BJ (cell line): Measurements from ENCODE around the gene LRP1-AS. TPM values are rescaled to one million over a fixed set of nuclear protein-coding genes. Genes with fewer than 3 reads are reported as not detected.

ENCODE experiments used
- CTCF ChIA-PET: fragments of 350-600 bp; formaldehyde crosslinking; extraction: SDS; loops from one replicate; lab custom pipeline; 2021; ENCODE audit warnings: antibody characterized with exemption, inconsistent platforms; lab: Yijun Ruan, JAX
- POLR2A ChIA-PET: fragments of 300-600 bp; sonication (Branson Sonifier 250); formaldehyde crosslinking; extraction: SDS; loops from one replicate; lab custom pipeline; 2021; ENCODE audit warnings: antibody characterized with exemption; lab: Charles Lee
- DNase-seq: peaks from one replicate; pipeline ENCODE4 v3.0.0-alpha.2; 2011; ENCODE audit warnings: low read depth
- H3K27me3 ChIP-seq: 2 replicates; pipeline ENCODE4 v1.6.0; 2011; ENCODE audit warnings: low read length; ENCODE audit not compliant: control insufficient read depth, insufficient read depth
- H3K36me3 ChIP-seq: 2 replicates; pipeline ENCODE4 v1.5.1; 2011; ENCODE audit warnings: low read length; ENCODE audit not compliant: control insufficient read depth, insufficient read depth
- H3K4me3 ChIP-seq: 2 replicates; pipeline ENCODE4 v1.5.1; 2011; ENCODE audit warnings: low read depth, mild to moderate bottlenecking, control low read depth, low read length
- CTCF ChIP-seq: IDR thresholded peaks from 2 replicates; pipeline ENCODE4 v1.5.1; 2011; ENCODE audit warnings: low read depth, mild to moderate bottlenecking, control low read depth, inconsistent platforms, low read length, moderate library complexity; ENCODE audit not compliant: insufficient read depth
- polyA plus RNA-seq: library from polyadenylated mRNA; depleted of rRNA; stranded (reverse); fragments of >200 nt; gene quantifications from 2 replicates; pipeline ENCODE4 v1.2.3, GENCODE V29; 2011

Gene LRP1-AS
- polyA plus RNA-seq, 1 experiment: not detected

- CTCF ChIA-PET: interaction anchor here (0.9 to 12.5 kb wide), 10 partner anchors 8 to 112 kb away, joined by 3 to 181 read pairs (median 5); partner anchors contain the start of genes LRP1 and STAT6
- H3K4me3 ChIP-seq: no peak overlapping the region
- POLR2A ChIA-PET: interaction anchor here (0.6 kb wide), 1 partner anchor 53 kb away, joined by 5 read pairs; the partner anchor contains the start of gene LRP1
Measured at GRCh38 chr12:57181072-57181471, 33.7 kb upstream of the LRP1-AS start.

GRCh38 chr12:57180321-57180989 is 33.0 kb upstream of the LRP1-AS start:
- no peaks in the 10 kb centered on the region for H3K27me3 ChIP-seq
- no peak for TF ChIP-seq CTCF
- POLR2A ChIA-PET: no interaction called here
- DNase-seq: no peak
- CTCF ChIA-PET: interaction anchor here (0.8 to 12.5 kb wide), 6 partner anchors 10 to 111 kb away, joined by 3 to 181 read pairs (median 10); partner anchors contain the start of genes LRP1 and STAT6
- no peak overlapping the region for H3K4me3 ChIP-seq
- peaks cover 82% of the 10 kb centered on the region for H3K36me3 ChIP-seq

More at GRCh38 chr12:57181072-57181471, 33.7 kb upstream of the LRP1-AS start:
- no peaks in the 10 kb centered on the region for H3K27me3 ChIP-seq
- peaks cover 82% of the 10 kb centered on the region for H3K36me3 ChIP-seq
- TF ChIP-seq CTCF: no peak
- no peak for DNase-seq

- DNase-seq: no peak
- ChIA-PET CTCF (interaction anchor here (0.8 to 12.5 kb wide), 6 partner anchors 10 to 67 kb away, joined by 4 to 357 read pairs (median 10); partner anchors contain the start of gene LRP1), POLR2A (no interaction called here)
- Histone ChIP-seq H3K27me3 (no peaks in the 10 kb centered on the region), H3K36me3 (peaks cover 81% of the 10 kb centered on the region), H3K4me3 (no peak overlapping the region)
- no peak for TF ChIP-seq CTCF
Measured at GRCh38 chr12:57179331-57180086, 32.1 kb upstream of the LRP1-AS start.

GRCh38 chr12:57178213-57178612 is 30.8 kb upstream of the LRP1-AS start:
- peaks cover 78% of the 10 kb centered on the region for H3K36me3 ChIP-seq
- H3K27me3 ChIP-seq: no peaks in the 10 kb centered on the region
- DNase-seq: no peak
- ChIA-PET POLR2A (no interaction called here), CTCF (interaction anchor here (1.0 to 11.4 kb wide), 4 partner anchors 10 to 66 kb away, joined by 4 to 357 read pairs (median 10); partner anchors contain the start of gene LRP1)
- no peak for TF ChIP-seq CTCF
- no peak overlapping the region for H3K4me3 ChIP-seq

GRCh38 chr12:57177354-57177753 is 29.9 kb upstream of the LRP1-AS start:
- no peak for TF ChIP-seq CTCF
- POLR2A ChIA-PET: no interaction called here
- peaks cover 80% of the 10 kb centered on the region for H3K36me3 ChIP-seq

More at GRCh38 chr12:57177354-57177753, 29.9 kb upstream of the LRP1-AS start:
- no peaks in the 10 kb centered on the region for H3K27me3 ChIP-seq
- no peak overlapping the region for H3K4me3 ChIP-seq
- CTCF ChIA-PET: interaction anchor here (2.3 to 11.4 kb wide), 3 partner anchors 10 to 53 kb away, joined by 8 to 357 read pairs (median 43); partner anchors contain the start of gene LRP1
- no peak for DNase-seq
